Suprapubic skin (tissue), 4 donors: ENCODE measurements around the gene DHX34.

Experiments used
- CTCF ChIP-seq, 2 donors: fragments of 200-600 bp in 1 of 2; fragments of 450-650 bp in 1 of 2; sonication (generic) in 1 of 2; IDR thresholded peaks; one replicate each; pipeline ENCODE4 v1.5.1; 2016 to 2019; ENCODE audit warnings: antibody characterized with exemption in 2 of 2, mild to moderate bottlenecking in 1 of 2, moderate library complexity in 1 of 2
- EP300 ChIP-seq: sonication (generic); formaldehyde crosslinking; IDR thresholded peaks from one replicate; pipeline ENCODE4 v1.6.1; 2017; ENCODE audit warnings: antibody characterized with exemption
- POLR2A ChIP-seq, 2 donors: fragments of 450-650 bp; IDR thresholded peaks; one replicate each; pipeline ENCODE4 v1.6.1; 2017; ENCODE audit warnings: antibody characterized with exemption in 2 of 2, mild to moderate bottlenecking in 2 of 2, moderate library complexity in 2 of 2
- POLR2AphosphoS5 ChIP-seq, 3 donors: sonication (generic); formaldehyde crosslinking; IDR thresholded peaks; one replicate each; pipeline ENCODE4 v1.6.1; 2017; ENCODE audit warnings: antibody characterized with exemption in 3 of 3

- no peak for TF ChIP-seq EP300
- no peak for TF ChIP-seq CTCF (IDR thresholded peaks at IDR 0.05)
- TF ChIP-seq POLR2A (IDR thresholded peaks at IDR 0.05), result no peak
- TF ChIP-seq POLR2AphosphoS5 (IDR thresholded peaks at IDR 0.05), result no peak
Measured at GRCh38 chr19:47416643-47416985, 67.5 kb downstream of the DHX34 start.
